Transverse colon (tissue), 4 donors: ENCODE data around the gene ASIC2.

ENCODE experiments used
- CTCF ChIP-seq, 5 experiments: fragments of 200-600 bp in 3 of 5; fragments of 450-650 bp in 2 of 5; sonication (generic) in 3 of 5; IDR thresholded peaks; 1 replicate in 2 of 5; 2 replicates in 3 of 5; pipeline ENCODE4 v1.5.1; 2016 to 2017; ENCODE audit warnings: antibody characterized with exemption in 5 of 5, inconsistent platforms in 3 of 5, mild to moderate bottlenecking in 2 of 5, moderate library complexity in 1 of 5
- EP300 ChIP-seq: sonication (generic); formaldehyde crosslinking; IDR thresholded peaks from one replicate; pipeline ENCODE4 v1.6.1; 2017; ENCODE audit warnings: antibody characterized with exemption, low read depth
- POLR2A ChIP-seq: fragments of 450-650 bp; IDR thresholded peaks from one replicate; pipeline ENCODE4 v1.6.1; 2016; ENCODE audit warnings: antibody characterized with exemption, mild to moderate bottlenecking, moderate library complexity
- POLR2AphosphoS5 ChIP-seq, 3 donors: sonication (generic); formaldehyde crosslinking; IDR thresholded peaks; one replicate each; pipeline ENCODE4 v1.6.1; 2016; ENCODE audit warnings: antibody characterized with exemption in 3 of 3

GRCh38 chr17:33017366-33017765 lies 275.7 kb downstream of the ASIC2 start:
- TF ChIP-seq CTCF (IDR thresholded peaks at IDR 0.05) = no peak
- no peak for TF ChIP-seq EP300
- no peak for TF ChIP-seq POLR2A
- TF ChIP-seq POLR2AphosphoS5 (IDR thresholded peaks at IDR 0.05) = no peak
